H1 (cell line): Measurements from ENCODE around the gene ACLY. TPM values are rescaled to one million over a fixed set of nuclear protein-coding genes. Genes with fewer than 3 reads are reported as not detected.

Source experiments
- CTCF ChIA-PET: fragments of 300-600 bp; sonication (Branson Sonifier 250); formaldehyde crosslinking; loops from one replicate; lab custom pipeline; 2021; ENCODE audit not compliant: partially characterized antibody; lab: Charles Lee
- POLR2A ChIA-PET: fragments of 300-600 bp; sonication (Branson Sonifier 250); formaldehyde crosslinking; loops from one replicate; lab custom pipeline; 2021; ENCODE audit warnings: inconsistent platforms; ENCODE audit not compliant: partially characterized antibody; lab: Charles Lee
- DNase-seq, 2 experiments: peaks; one replicate each; pipeline versions ENCODE4 v3.0.0 to v3.0.0-alpha.2; 2010 to 2022; ENCODE audit warnings: low spot score in 2 of 2, low read depth in 1 of 2, mixed read lengths in 1 of 2
- FAIRE-seq: peaks from 2 replicates; lab custom pipeline; 2011; peaks lifted over from hg19 to GRCh38; lab: Jason Lieb, UNC
- H2AFZ ChIP-seq: 2 replicates; pipeline ENCODE4 v1.8.1; 2012; ENCODE audit warnings: low read length, inconsistent platforms
- H2AK5ac ChIP-seq: 2 replicates; pipeline ENCODE4 v1.6.1; 2013; ENCODE audit warnings: low read depth, low read length
- H2BK120ac ChIP-seq: replicated peaks from 2 replicates; pipeline ENCODE3; 2013; ENCODE audit warnings: low read depth, low read length, inconsistent platforms
- H2BK12ac ChIP-seq: 2 replicates; pipeline ENCODE4 v1.6.1; 2013; ENCODE audit warnings: low read depth, low read length
- H2BK15ac ChIP-seq: 2 replicates; pipeline ENCODE4 v1.6.1; 2013; ENCODE audit warnings: low read length
- H2BK20ac ChIP-seq: 2 replicates; pipeline ENCODE4 v1.6.1; 2013; ENCODE audit warnings: low read length
- H2BK5ac ChIP-seq: 2 replicates; pipeline ENCODE4 v1.6.1; 2013; ENCODE audit warnings: low read depth, low read length
- H3K14ac ChIP-seq: 2 replicates; pipeline ENCODE4 v1.6.1; 2013; ENCODE audit warnings: inconsistent platforms; ENCODE audit not compliant: insufficient read length
- H3K18ac ChIP-seq: 2 replicates; pipeline ENCODE4 v1.6.1; 2013; ENCODE audit warnings: low read length; ENCODE audit errors: extremely low read depth
- H3K23ac ChIP-seq: 2 replicates; pipeline ENCODE4 v1.6.1; 2013; ENCODE audit warnings: inconsistent platforms; ENCODE audit not compliant: insufficient read length
- H3K23me2 ChIP-seq: 2 replicates; pipeline ENCODE4 v1.6.1; 2013; ENCODE audit warnings: low read depth, low read length
- H3K27ac ChIP-seq: 2 replicates; pipeline ENCODE4 v1.6.1; 2011; ENCODE audit warnings: low read depth, low read length, inconsistent platforms
- H3K27me3 ChIP-seq, 4 experiments: replicated peaks in 1 of 4; 1 replicate in 1 of 4; 2 replicates in 3 of 4; pipeline versions ENCODE4 v1.6.1 to v1.8.1; 2011 to 2013; ENCODE audit warnings: low read length in 3 of 4, mild to moderate bottlenecking in 3 of 4, inconsistent platforms in 2 of 4, mixed read lengths in 2 of 4, moderate library complexity in 1 of 4; ENCODE audit not compliant: control insufficient read depth in 3 of 4, insufficient read depth in 3 of 4; ENCODE audit errors: extremely low read depth in 1 of 4
- H3K36me3 ChIP-seq, 4 experiments: 2 replicates each; pipeline versions ENCODE4 v1.6.1 to v1.8.1; 2011 to 2013; ENCODE audit warnings: mild to moderate bottlenecking in 4 of 4, low read length in 3 of 4, moderate library complexity in 2 of 4, control low read depth in 1 of 4, inconsistent platforms in 1 of 4; ENCODE audit not compliant: insufficient read depth in 4 of 4, control insufficient read depth in 2 of 4
- H3K4ac ChIP-seq: replicated peaks from 2 replicates; pipeline ENCODE3; 2013; ENCODE audit warnings: low read length, low read depth, mixed read lengths, inconsistent platforms; ENCODE audit not compliant: insufficient read length
- H3K4me1 ChIP-seq, 4 experiments: replicated peaks in 1 of 4; 1 replicate in 1 of 4; 2 replicates in 3 of 4; pipeline versions ENCODE4 v1.6.1 to v1.8.1; 2011 to 2013; ENCODE audit warnings: low read length in 3 of 4, inconsistent platforms in 2 of 4, mixed read lengths in 1 of 4; ENCODE audit not compliant: insufficient read depth in 4 of 4, control insufficient read depth in 3 of 4
- H3K4me2 ChIP-seq, 2 experiments: 2 replicates each; pipeline versions ENCODE4 v1.6.1 to v1.8.1; 2011 to 2013; ENCODE audit warnings: low read depth in 2 of 2, low read length in 2 of 2, control low read depth in 1 of 2, inconsistent platforms in 1 of 2, mild to moderate bottlenecking in 1 of 2; ENCODE audit not compliant: insufficient read depth in 1 of 2
- H3K4me3 ChIP-seq, 4 experiments: fragments of 200-600, 300-600 bp in 1 of 4; sonication (generic), shearing (Covaris generic), sonication (Bioruptor Twin) in 1 of 4; 2 replicates each; pipeline versions ENCODE4 v1.5.1 to v1.8.1; 2011 to 2016; ENCODE audit warnings: low read length in 4 of 4, low read depth in 3 of 4, control low read depth in 2 of 4, inconsistent platforms in 2 of 4, mild to moderate bottlenecking in 2 of 4, mixed read lengths in 1 of 4, moderate library complexity in 1 of 4; ENCODE audit not compliant: insufficient read depth in 2 of 4; ENCODE audit errors: extremely low read depth in 1 of 4
- H3K56ac ChIP-seq: replicated peaks from 2 replicates; pipeline ENCODE3; 2013; ENCODE audit warnings: low read depth, mild to moderate bottlenecking, mixed read lengths, low read length, inconsistent platforms; ENCODE audit not compliant: insufficient read length
- H3K79me1 ChIP-seq: 2 replicates; pipeline ENCODE4 v1.6.1; 2013; ENCODE audit warnings: low read depth, low read length, control low read depth
- H3K79me2 ChIP-seq, 2 experiments: 2 replicates each; pipeline versions ENCODE4 v1.6.1 to v1.8.1; 2012 to 2013; ENCODE audit warnings: low read length in 2 of 2, mild to moderate bottlenecking in 2 of 2, inconsistent platforms in 1 of 2; ENCODE audit not compliant: insufficient read depth in 2 of 2, control insufficient read depth in 1 of 2
- H3K9ac ChIP-seq, 4 experiments: replicated peaks in 1 of 4; 1 replicate in 1 of 4; 2 replicates in 3 of 4; pipeline versions ENCODE4 v1.6.1 to v1.8.1; 2011 to 2013; ENCODE audit warnings: low read depth in 3 of 4, low read length in 3 of 4, control low read depth in 2 of 4, mild to moderate bottlenecking in 2 of 4, moderate library complexity in 2 of 4, inconsistent platforms in 1 of 4; ENCODE audit errors: extremely low read depth in 1 of 4
- H3K9me3 ChIP-seq, 2 experiments: 2 replicates each; pipeline versions ENCODE4 v1.6.1 to v1.8.1; 2012 to 2013; ENCODE audit warnings: mild to moderate bottlenecking in 2 of 2, moderate library complexity in 2 of 2, control low read depth in 1 of 2, inconsistent platforms in 1 of 2, low read depth in 1 of 2, low read length in 1 of 2, mixed read lengths in 1 of 2; ENCODE audit not compliant: insufficient read depth in 2 of 2
- H4K20me1 ChIP-seq, 2 experiments: replicated peaks in 1 of 2; 2 replicates each; pipeline versions ENCODE3 to v1.8.1; 2011 to 2013; ENCODE audit warnings: inconsistent platforms in 2 of 2, low read length in 2 of 2, mild to moderate bottlenecking in 1 of 2; ENCODE audit not compliant: insufficient read depth in 2 of 2, control insufficient read depth in 1 of 2
- H4K5ac ChIP-seq: 2 replicates; pipeline ENCODE4 v1.6.1; 2013; ENCODE audit warnings: low read length, low read depth, mixed read lengths, inconsistent platforms; ENCODE audit not compliant: insufficient read length
- H4K8ac ChIP-seq: 2 replicates; pipeline ENCODE4 v1.8.0; 2013; ENCODE audit warnings: mild to moderate bottlenecking, moderate library complexity, low read length, inconsistent platforms; ENCODE audit not compliant: insufficient read depth; ENCODE audit errors: extremely low read depth
- H4K91ac ChIP-seq: replicated peaks from 2 replicates; pipeline ENCODE3; 2013; ENCODE audit warnings: low read length, mixed read lengths, inconsistent platforms; ENCODE audit not compliant: insufficient read length
- BACH1 ChIP-seq: IDR thresholded peaks from 2 replicates; pipeline ENCODE4 v1.6.1; 2012; ENCODE audit warnings: low read length, improper control_type of control experiment
- BCL11A ChIP-seq, 2 experiments: IDR thresholded peaks; one replicate each; pipeline ENCODE4 v1.6.1; 2011; ENCODE audit warnings: low read depth in 2 of 2, low read length in 2 of 2, mild to moderate bottlenecking in 2 of 2
- BRCA1 ChIP-seq: IDR thresholded peaks from 2 replicates; pipeline ENCODE4 v1.6.1; 2012; ENCODE audit warnings: low read depth, low read length, improper control_type of control experiment
- FOSL1 ChIP-seq: IDR thresholded peaks from 2 replicates; pipeline ENCODE4 v1.6.1; 2011; ENCODE audit warnings: mild to moderate bottlenecking, low read depth, low read length, moderate library complexity; ENCODE audit not compliant: insufficient read depth
- HDAC6 ChIP-seq: IDR thresholded peaks from one replicate; pipeline ENCODE4 v1.7.1; 2012; ENCODE audit warnings: low read depth, mild to moderate bottlenecking, inconsistent platforms, low read length, moderate library complexity
- JUN ChIP-seq: IDR thresholded peaks from 2 replicates; pipeline ENCODE4 v1.6.1; 2011; ENCODE audit warnings: low read depth, mild to moderate bottlenecking, improper control_type of control experiment, low read length
- JUND ChIP-seq: IDR thresholded peaks from 2 replicates; pipeline ENCODE4 v1.6.1; 2011; ENCODE audit warnings: mild to moderate bottlenecking, improper control_type of control experiment, low read length
- KDM5A ChIP-seq: fragments of 200-600 bp; IDR thresholded peaks from 2 replicates; pipeline ENCODE4 v1.7.1; 2012; ENCODE audit warnings: mild to moderate bottlenecking, low read length, inconsistent platforms, mixed read lengths
- NRF1 ChIP-seq: IDR thresholded peaks from 2 replicates; pipeline ENCODE4 v1.6.1; 2011; ENCODE audit warnings: mild to moderate bottlenecking, low read depth, low read length, improper control_type of control experiment
- SAP30 ChIP-seq: fragments of 300-600 bp; sonication (generic); IDR thresholded peaks from 2 replicates; pipeline ENCODE4 v1.7.1; 2012; ENCODE audit warnings: low read length, moderate library complexity, mild to moderate bottlenecking, inconsistent platforms; ENCODE audit not compliant: insufficient read depth, insufficient replicate concordance
- SIRT6 ChIP-seq: IDR thresholded peaks from one replicate; pipeline ENCODE4 v1.7.1; 2012; ENCODE audit warnings: low read length, inconsistent platforms
- SP4 ChIP-seq: IDR thresholded peaks from 2 replicates; pipeline ENCODE4 v1.6.1; 2012; ENCODE audit warnings: low read length, inconsistent platforms
- TEAD4 ChIP-seq: IDR thresholded peaks from 2 replicates; pipeline ENCODE4 v1.6.1; 2012; ENCODE audit warnings: low read depth, low read length, inconsistent platforms, mixed read lengths
- WGBS, 2 experiments: shearing (Covaris generic) in 1 of 2; methylation state at CpG; one replicate each; pipeline versions ENCODE4 v1.1.6 to v1.1.7; 2013 to 2015; ENCODE audit warnings: low lambda C conversion rate in 2 of 2, mixed read lengths in 2 of 2, inconsistent platforms in 1 of 2, low coverage in 1 of 2, missing lambda C conversion rate in 1 of 2; ENCODE audit not compliant: insufficient replicate concordance in 2 of 2, insufficient coverage in 1 of 2, insufficient read length in 1 of 2; ENCODE audit errors: extremely low coverage in 1 of 2, missing lambda C conversion rate in 1 of 2; 5-methylcytosine and 5-hydroxymethylcytosine counted together
- polyA plus RNA-seq, 7 experiments: library from polyadenylated mRNA; depleted of rRNA in 3 of 7; stranded (reverse) in 5 of 7; unstranded in 2 of 7; fragments of >200 nt in 5 of 7; fragments of 200-250 nt in 2 of 7; gene quantifications; 1 replicate in 5 of 7; 2 replicates in 1 of 7; 4 replicates in 1 of 7; pipeline versions ENCODE4 v1.2.1 to v1.2.3, GENCODE V29; 2011 to 2013; ENCODE audit warnings: missing spikeins in 2 of 7, mixed read lengths in 2 of 7
- total RNA-seq: library from RNA; stranded (reverse); fragmentation: NEBNext Ultra II Directional; extraction: Animal tissue kit (Norgen Biotek cat#: 25700); gene quantifications from 2 replicates; pipeline ENCODE4 v1.2.1, GENCODE V29; 2021
- TF ChIP-seq, protein P1 (sequence below): IDR thresholded peaks from 2 replicates; pipeline ENCODE4 v1.6.1; 2012; ENCODE audit warnings: inconsistent platforms

The ACLY gene
- total and polyA plus RNA-seq, 2 of the 8 experiments (the other 6 are each of a cell fraction or from before 2014, with no cell fraction given) = 167 to 393 TPM

DNA sequence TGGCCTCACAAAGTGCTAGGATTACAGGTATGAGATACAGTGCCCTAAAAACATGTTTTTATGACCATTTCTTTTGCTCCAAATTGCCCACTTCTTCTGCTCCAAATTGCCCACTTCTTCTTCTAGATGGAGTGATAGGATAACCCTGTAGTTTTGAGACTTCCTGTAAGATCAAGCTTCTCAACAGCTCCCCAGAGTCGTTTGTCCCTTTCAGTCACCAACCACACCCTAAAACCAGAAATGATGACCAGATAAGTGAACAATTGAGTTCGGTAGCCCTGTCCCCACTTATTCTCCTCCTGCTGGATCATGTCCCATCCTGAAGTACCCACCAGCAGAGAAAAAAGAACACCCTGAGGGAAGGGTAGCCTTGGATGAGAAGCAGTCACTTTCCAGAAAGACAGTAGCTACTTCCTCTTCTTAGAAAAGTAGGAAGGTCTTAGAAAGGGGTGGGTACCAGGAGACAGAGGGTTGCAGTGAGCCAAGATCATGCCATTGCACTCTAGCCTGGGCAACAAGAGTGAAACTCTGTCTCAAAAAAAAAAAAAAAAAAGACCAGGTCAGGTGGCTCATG, 14.2 kb upstream of the ACLY start:
- Histone ChIP-seq H3K27ac (no peak overlapping the region), H3K56ac (no peak overlapping the region), H3K4me3 (no peak overlapping the region), H3K9ac (no peak overlapping the region), H3K18ac (no peak overlapping the region), H3K9me3 (no peaks in the 10 kb centered on the region), H2AK5ac (no peak overlapping the region), H2BK5ac (no peak overlapping the region), H3K23me2 (peaks cover 4% of the 10 kb centered on the region; the same call in 1 of the 2 replicates), H3K4me2 (no peak overlapping the region), H3K36me3 (peaks cover 0 to 3% (median 0%) of the 10 kb centered on the region in 4 experiments; a peak in 2 of 8 replicates), H3K27me3 (no peaks in the 10 kb centered on the region), H3K23ac (no peak overlapping the region), H3K79me1 (no peaks in the 10 kb centered on the region; the same call in 1 of the 2 replicates), H2BK12ac (no peak overlapping the region), H4K20me1 (no peaks in the 10 kb centered on the region), H2AFZ (no peak overlapping the region), H3K4ac (no peak overlapping the region), H2BK120ac (no peak overlapping the region), H2BK20ac (no peak overlapping the region), H3K79me2 (no peaks in the 10 kb centered on the region), H3K14ac (no peak overlapping the region), H3K4me1 (peaks cover 0 to 4% (median 2%) of the 10 kb centered on the region in 4 experiments; a peak in 2 of 7 replicates), H4K91ac (no peak overlapping the region), H2BK15ac (no peak overlapping the region; the same call in 1 of the 2 replicates), H4K8ac (no peak overlapping the region), H4K5ac (no peak overlapping the region)
- 88% methylated on average over 2 of the region's 2 CpGs; no CpG with 5 or more reads in 1 of the 2 experiments for WGBS, 2 experiments
- FAIRE-seq (no peak), DNase-seq (no peak)
- POLR2A ChIA-PET = interaction anchor here (0.6 to 6.8 kb wide), 5 partner anchors 13 to 244 kb away, joined by 3 to 64 read pairs (median 3); partner anchors contain the start of gene ACLY
- CTCF ChIA-PET = interaction anchor here (0.6 to 1.5 kb wide), 2 partner anchors 12 to 27 kb away, joined by 3 to 5 read pairs; no protein-coding TSS in a partner anchor
- TF ChIP-seq JUN (no peak), FOSL1 (no peak), BACH1 (no peak), SP4 (no peak), NRF1 (no peak), SAP30 (no peak), BCL11A (IDR thresholded peaks at IDR 0.05; ENCODE audit: low read depth in 2 of 2, low read length in 2 of 2) (no peak), KDM5A (no peak), HDAC6 (no peak), JUND (no peak), SIRT6 (no peak), TEAD4 (no peak), BRCA1 (no peak)
- TF ChIP-seq, protein P1, sequence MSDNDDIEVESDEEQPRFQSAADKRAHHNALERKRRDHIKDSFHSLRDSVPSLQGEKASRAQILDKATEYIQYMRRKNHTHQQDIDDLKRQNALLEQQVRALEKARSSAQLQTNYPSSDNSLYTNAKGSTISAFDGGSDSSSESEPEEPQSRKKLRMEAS = no peak
